IMR-90 (cell line): ENCODE results near the gene ZNF181.

Experiments used
- CHD1 ChIP-seq: IDR thresholded peaks from 2 replicates; pipeline ENCODE4 v1.6.1; 2012; ENCODE audit warnings: low read depth, low read length, improper control_type of control experiment
- TF ChIP-seq, protein P1 (sequence below): fragments of 150-350 bp; IDR thresholded peaks from 2 replicates; pipeline ENCODE4 v1.6.1; 2017; ENCODE audit warnings: mild to moderate bottlenecking, antibody characterized with exemption, low read length, low read depth
- TF ChIP-seq, protein P2 (sequence below): conservative IDR thresholded peaks from 2 replicates; pipeline ENCODE4 v1.5.1; 2012; ENCODE audit warnings: mild to moderate bottlenecking, low read depth, low read length, improper control_type of control experiment

DNA sequence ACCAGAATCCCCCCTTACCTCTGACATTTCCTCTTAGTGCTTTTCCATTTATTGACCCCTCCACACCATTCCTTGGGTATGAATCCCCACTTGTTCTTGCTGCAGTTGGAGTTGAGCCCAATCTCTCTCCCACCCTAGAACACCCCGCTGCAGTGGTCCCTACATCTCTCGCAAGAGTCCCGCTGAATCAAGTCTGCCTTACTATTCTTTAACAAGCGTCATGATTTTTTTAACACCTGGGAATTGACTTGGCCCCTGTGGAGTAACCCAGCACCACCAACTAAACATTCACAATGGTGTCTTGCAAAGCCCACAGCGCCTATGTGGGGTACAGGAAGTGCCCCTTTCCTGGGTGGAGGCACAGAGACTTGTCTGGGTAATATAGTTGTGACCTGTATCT is 52.2 kb downstream of the ZNF181 start:
- TF ChIP-seq, protein P1, sequence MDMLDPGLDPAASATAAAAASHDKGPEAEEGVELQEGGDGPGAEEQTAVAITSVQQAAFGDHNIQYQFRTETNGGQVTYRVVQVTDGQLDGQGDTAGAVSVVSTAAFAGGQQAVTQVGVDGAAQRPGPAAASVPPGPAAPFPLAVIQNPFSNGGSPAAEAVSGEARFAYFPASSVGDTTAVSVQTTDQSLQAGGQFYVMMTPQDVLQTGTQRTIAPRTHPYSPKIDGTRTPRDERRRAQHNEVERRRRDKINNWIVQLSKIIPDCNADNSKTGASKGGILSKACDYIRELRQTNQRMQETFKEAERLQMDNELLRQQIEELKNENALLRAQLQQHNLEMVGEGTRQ, result no peak
- TF ChIP-seq, protein P2, sequence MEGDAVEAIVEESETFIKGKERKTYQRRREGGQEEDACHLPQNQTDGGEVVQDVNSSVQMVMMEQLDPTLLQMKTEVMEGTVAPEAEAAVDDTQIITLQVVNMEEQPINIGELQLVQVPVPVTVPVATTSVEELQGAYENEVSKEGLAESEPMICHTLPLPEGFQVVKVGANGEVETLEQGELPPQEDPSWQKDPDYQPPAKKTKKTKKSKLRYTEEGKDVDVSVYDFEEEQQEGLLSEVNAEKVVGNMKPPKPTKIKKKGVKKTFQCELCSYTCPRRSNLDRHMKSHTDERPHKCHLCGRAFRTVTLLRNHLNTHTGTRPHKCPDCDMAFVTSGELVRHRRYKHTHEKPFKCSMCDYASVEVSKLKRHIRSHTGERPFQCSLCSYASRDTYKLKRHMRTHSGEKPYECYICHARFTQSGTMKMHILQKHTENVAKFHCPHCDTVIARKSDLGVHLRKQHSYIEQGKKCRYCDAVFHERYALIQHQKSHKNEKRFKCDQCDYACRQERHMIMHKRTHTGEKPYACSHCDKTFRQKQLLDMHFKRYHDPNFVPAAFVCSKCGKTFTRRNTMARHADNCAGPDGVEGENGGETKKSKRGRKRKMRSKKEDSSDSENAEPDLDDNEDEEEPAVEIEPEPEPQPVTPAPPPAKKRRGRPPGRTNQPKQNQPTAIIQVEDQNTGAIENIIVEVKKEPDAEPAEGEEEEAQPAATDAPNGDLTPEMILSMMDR, result no peak
- no peak for TF ChIP-seq CHD1
